Neural cell (in vitro differentiated cells): ENCODE measurements around the gene SFXN3. TPM values are rescaled to one million over a fixed set of nuclear protein-coding genes. Genes with fewer than 3 reads are reported as not detected.
A peak's percentile ranks its signal among the peaks of the same experiment; 100 is the strongest.

Experiments
- H2AFZ ChIP-seq: fragments of 200-600, 300-800 bp; sonication (generic), shearing (Covaris generic); 2 replicates; pipeline ENCODE4 v1.6.0; 2014; ENCODE audit warnings: low read depth, mild to moderate bottlenecking, antibody characterized with exemption, low read length, moderate library complexity
- H3F3A ChIP-seq: fragments of 200-600 bp; shearing (Covaris generic); 2 replicates; pipeline ENCODE4 v1.6.1; 2016; ENCODE audit warnings: mild to moderate bottlenecking, moderate library complexity, mixed read lengths, antibody characterized with exemption, low read length; ENCODE audit not compliant: insufficient read depth, poor library complexity, severe bottlenecking
- H3K27ac ChIP-seq: fragments of 200-600, 300-800 bp; sonication (generic), shearing (Covaris generic); 2 replicates; pipeline ENCODE4 v1.5.1; 2014; ENCODE audit warnings: mild to moderate bottlenecking, low read length, moderate library complexity
- H3K27me3 ChIP-seq: fragments of 300-800, 200-600 bp; sonication (generic), shearing (Covaris generic); 2 replicates; pipeline ENCODE4 v1.6.0; 2014; ENCODE audit warnings: mild to moderate bottlenecking, low read depth, low read length, moderate library complexity; ENCODE audit not compliant: insufficient read depth
- H3K36me3 ChIP-seq: fragments of 300-800, 200-600 bp; sonication (generic), shearing (Covaris generic); 2 replicates; pipeline ENCODE4 v1.5.1; 2014; ENCODE audit warnings: mild to moderate bottlenecking, antibody characterized with exemption, low read length, moderate library complexity; ENCODE audit not compliant: insufficient read depth
- H3K4me2 ChIP-seq: fragments of 300-800, 200-600 bp; sonication (generic), shearing (Covaris generic); 2 replicates; pipeline ENCODE4 v1.6.0; 2014; ENCODE audit warnings: mild to moderate bottlenecking, low read length
- H3K4me3 ChIP-seq: fragments of 300-800, 200-600 bp; sonication (generic), shearing (Covaris generic); 2 replicates; pipeline ENCODE4 v1.5.1; 2014; ENCODE audit warnings: mild to moderate bottlenecking, low read length, moderate library complexity
- H3K79me2 ChIP-seq: fragments of 200-600 bp; shearing (Covaris generic); replicated peaks from 2 replicates; pipeline ENCODE4 v1.6.0; 2014; ENCODE audit warnings: mild to moderate bottlenecking, low read length, moderate library complexity; ENCODE audit not compliant: insufficient read depth
- H3K9ac ChIP-seq: fragments of 300-800, 200-600 bp; sonication (generic), shearing (Covaris generic); 2 replicates; pipeline ENCODE4 v1.6.1; 2016; ENCODE audit warnings: mild to moderate bottlenecking, low read length, mixed read lengths
- H3K9me2 ChIP-seq: fragments of 200-600 bp; shearing (Covaris generic); 2 replicates; pipeline ENCODE4 v1.6.1; 2016; ENCODE audit warnings: mild to moderate bottlenecking, low read length, mixed read lengths; ENCODE audit not compliant: insufficient read depth
- H3K9me3 ChIP-seq: fragments of 200-600, 300-800 bp; sonication (generic), shearing (Covaris generic); 2 replicates; pipeline ENCODE4 v1.6.1; 2016; ENCODE audit warnings: mild to moderate bottlenecking, mixed run types, low read length, moderate library complexity, mixed read lengths
- H4K20me1 ChIP-seq: fragments of 200-600 bp; shearing (Covaris generic); 2 replicates; pipeline ENCODE4 v1.6.1; 2016; ENCODE audit warnings: mild to moderate bottlenecking, mixed run types; ENCODE audit not compliant: insufficient read depth
- CTCF ChIP-seq: fragments of 450-650 bp; IDR thresholded peaks from 2 replicates; pipeline ENCODE4 v1.5.1; 2014; ENCODE audit warnings: antibody characterized with exemption, mild to moderate bottlenecking, moderate library complexity; ENCODE audit not compliant: poor library complexity, severe bottlenecking
- EP300 ChIP-seq: fragments of 450-650 bp; conservative IDR thresholded peaks from 2 replicates; pipeline ENCODE4 v1.6.1; 2014; ENCODE audit warnings: antibody characterized with exemption, mild to moderate bottlenecking, moderate library complexity; ENCODE audit not compliant: poor library complexity, severe bottlenecking
- EZH2 ChIP-seq: fragments of 200-600, 300-800 bp; shearing (Covaris generic), sonication (generic); IDR thresholded peaks from 2 replicates; pipeline ENCODE4 v1.6.1; 2014; ENCODE audit warnings: antibody characterized with exemption, low read length, borderline replicate concordance, mild to moderate bottlenecking; ENCODE audit not compliant: insufficient read depth, poor library complexity, severe bottlenecking
- MXI1 ChIP-seq: fragments of 450-650 bp; conservative IDR thresholded peaks from 2 replicates; pipeline ENCODE4 v1.6.1; 2014; ENCODE audit warnings: antibody characterized with exemption, mild to moderate bottlenecking; ENCODE audit not compliant: poor library complexity, severe bottlenecking
- POLR2AphosphoS5 ChIP-seq: IDR thresholded peaks from 2 replicates; pipeline ENCODE4 v1.6.1; 2012
- RAD21 ChIP-seq: fragments of 450-650 bp; conservative IDR thresholded peaks from 2 replicates; pipeline ENCODE4 v1.6.1; 2014; ENCODE audit warnings: antibody characterized with exemption, mild to moderate bottlenecking, moderate library complexity
- REST ChIP-seq: IDR thresholded peaks from 2 replicates; pipeline ENCODE4 v1.6.1; 2012; ENCODE audit warnings: borderline replicate concordance
- SMC3 ChIP-seq: fragments of 450-650 bp; conservative IDR thresholded peaks from 2 replicates; pipeline ENCODE4 v1.6.1; 2014; ENCODE audit warnings: antibody characterized with exemption, mild to moderate bottlenecking, moderate library complexity; ENCODE audit not compliant: poor library complexity
- TAF1 ChIP-seq: IDR thresholded peaks from 2 replicates; pipeline ENCODE4 v1.6.1; 2012; ENCODE audit warnings: low read depth
- polyA plus RNA-seq: library from polyadenylated mRNA; depleted of rRNA; stranded (reverse); fragments of >200 nt; gene quantifications from 2 replicates; pipeline ENCODE4 v1.2.3, GENCODE V29; 2014

SFXN3 gene
- polyA plus RNA-seq, 1 donor from 2014 or later, result 52.1 TPM

- Histone ChIP-seq H3K27me3 (peaks cover 10% of the 10 kb centered on the region), H3K36me3 (no peaks in the 10 kb centered on the region), H3K9ac (peak overlapping the region; percentile 96), H3K4me2 (peak overlapping the region; percentile 69), H3K4me3 (peak overlapping the region; percentile 88), H3F3A (no peaks in the 10 kb centered on the region), H2AFZ (peak overlapping the region; percentile 85), H4K20me1 (no peaks in the 10 kb centered on the region), H3K27ac (peak overlapping the region; percentile 85), H3K79me2 (peaks cover 22% of the 10 kb centered on the region), H3K9me3 (no peaks in the 10 kb centered on the region), H3K9me2 (no peaks in the 10 kb centered on the region)
- TF ChIP-seq TAF1, result peak; percentile 54
- TF ChIP-seq RAD21, result peak; percentile 65
- peak; percentile 79 for TF ChIP-seq POLR2AphosphoS5
- peak; percentile 33 for TF ChIP-seq EP300
- peak; percentile 65 for TF ChIP-seq MXI1
- TF ChIP-seq EZH2, result no peak
- peak; percentile 96 for TF ChIP-seq CTCF
- TF ChIP-seq SMC3, result peak; percentile 78
- TF ChIP-seq REST, result peak; percentile 25
Measured at GRCh38 chr10:100998991-100999741, 31.9 kb upstream of the SFXN3 start.

GRCh38 chr10:100999742-101000126 lies 31.3 kb upstream of the SFXN3 start, which contains the start of gene LZTS2:
Gene LZTS2, plus strand, starts transcription at chr10:100999808. Its CDS starts 2,731 bp downstream, at chr10:101002539.
- H3K27ac ChIP-seq, result peak within 1 kb of the TSS; percentile 85
- peak within 1 kb of the TSS; percentile 88 for H3K4me2 ChIP-seq
- H3K9ac ChIP-seq, result peak within 1 kb of the TSS; percentile 96
- H3K9me2 ChIP-seq, result no peaks in the 10 kb centered on the region
- H3K27me3 ChIP-seq, result peaks cover 10% of the 10 kb centered on the region
- H3F3A ChIP-seq, result no peaks in the 10 kb centered on the region
- H2AFZ ChIP-seq, result peak within 1 kb of the TSS; percentile 85
- H3K9me3 ChIP-seq, result no peaks in the 10 kb centered on the region
- no peaks in the 10 kb centered on the region for H3K36me3 ChIP-seq
- peak within 1 kb of the TSS; percentile 88 for H3K4me3 ChIP-seq
- peaks cover 22% of the 10 kb centered on the region for H3K79me2 ChIP-seq
- H4K20me1 ChIP-seq, result no peaks in the 10 kb centered on the region
- TF ChIP-seq RAD21, result no peak
- no peak for TF ChIP-seq MXI1
